Muscle of back (tissue), 13 donors: ENCODE data around the gene IDE. TPM values are rescaled to one million over a fixed set of nuclear protein-coding genes. Genes with fewer than 3 reads are reported as not detected.
"Not testable (repeated sequence)": the region's sequence is repeated elsewhere in the genome, so short reads cannot be mapped to it uniquely, and the experiment has no call there.

Source experiments
- DNase-seq, 3 donors: peaks; one replicate each; pipeline versions ENCODE4 v3.0.0 to v3.0.0-alpha.2; 2013
- long read RNA-seq, 9 donors: transcript quantifications; one replicate each; lab custom pipeline, GENCODE V29; 2026
- polyA plus RNA-seq, 10 donors: library from polyadenylated mRNA; unstranded; fragments of 120-200 nt; gene quantifications; one replicate each; pipeline ENCODE4 v1.2.1, GENCODE V29; 2013; ENCODE audit not compliant: insufficient read length in 10 of 10

Gene IDE
- 10 to 100 TPM; 10.9 to 19.7 (median 16.5) TPM for polyA plus RNA-seq
- long read RNA-seq, donor 1, full-length matches to known transcripts = 3 of 3 reads
- long read RNA-seq, donor 1, partial matches to known transcripts = 0 of 3 reads
- long read RNA-seq, donor 1, other reads (novel, unspliced or antisense) = 0 of 3 reads
- long read RNA-seq, donor 2 = 0 reads
- long read RNA-seq, donor 3 = 0 reads
- long read RNA-seq, donor 4 = 0 reads
- long read RNA-seq, donor 5, full-length matches to known transcripts = 1 of 1 reads
- long read RNA-seq, donor 5, partial matches to known transcripts = 0 of 1 reads
- long read RNA-seq, donor 5, other reads (novel, unspliced or antisense) = 0 of 1 reads
- long read RNA-seq, donor 6, full-length matches to known transcripts = 1 of 1 reads
- long read RNA-seq, donor 6, partial matches to known transcripts = 0 of 1 reads
- long read RNA-seq, donor 6, other reads (novel, unspliced or antisense) = 0 of 1 reads
- long read RNA-seq, donor 7, full-length matches to known transcripts = 1 of 1 reads
- long read RNA-seq, donor 7, partial matches to known transcripts = 0 of 1 reads
- long read RNA-seq, donor 7, other reads (novel, unspliced or antisense) = 0 of 1 reads
- long read RNA-seq, donor 8 = 0 reads
- long read RNA-seq, donor 9, full-length matches to known transcripts = 1 of 1 reads
- long read RNA-seq, donor 9, partial matches to known transcripts = 0 of 1 reads
- long read RNA-seq, donor 9, other reads (novel, unspliced or antisense) = 0 of 1 reads

- peak; percentile 78 to 96 (median 90) for DNase-seq
These were observed at the start of gene IDE for GRCh38 chr10:92573798-92574547. Gene IDE (minus strand): TSS chr10:92574093. CDS start chr10:92574019, 74 bp downstream.

GRCh38 chr10:92619368-92619767, 45.5 kb upstream of the IDE start:
- no peak for DNase-seq

GRCh38 chr10:92615515-92615914, 41.6 kb upstream of the IDE start:
- DNase-seq = no peak

DNA sequence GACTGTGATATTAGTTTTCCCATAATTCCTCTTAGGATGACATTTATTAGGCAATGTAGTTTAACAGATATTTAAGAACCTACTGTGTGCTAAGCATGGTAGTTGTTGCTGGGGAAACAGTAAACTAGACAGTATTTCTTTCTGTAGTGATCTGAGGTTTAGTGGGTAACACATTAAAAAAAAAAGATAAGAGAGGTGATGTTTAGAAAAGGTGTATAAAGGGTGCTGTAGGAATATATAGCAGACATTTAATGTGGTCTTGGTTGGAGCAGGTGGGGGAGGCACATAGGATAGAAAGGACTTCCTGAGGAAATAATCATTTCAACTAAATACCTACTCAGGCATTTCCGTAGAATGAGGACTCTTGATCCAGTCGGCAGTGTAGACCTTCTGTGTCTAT, 30.9 kb upstream of the IDE start:
- DNase-seq = no peak

GRCh38 chr10:92598321-92598720, 24.4 kb upstream of the IDE start:
- no peak for DNase-seq

- DNase-seq = no peak
These were observed 21.6 kb upstream of the IDE start for GRCh38 chr10:92595505-92595904.

- peak in 1 of 3 donors; percentile 15 for DNase-seq
These were observed 20.0 kb upstream of the IDE start for GRCh38 chr10:92593619-92594588.

DNA sequence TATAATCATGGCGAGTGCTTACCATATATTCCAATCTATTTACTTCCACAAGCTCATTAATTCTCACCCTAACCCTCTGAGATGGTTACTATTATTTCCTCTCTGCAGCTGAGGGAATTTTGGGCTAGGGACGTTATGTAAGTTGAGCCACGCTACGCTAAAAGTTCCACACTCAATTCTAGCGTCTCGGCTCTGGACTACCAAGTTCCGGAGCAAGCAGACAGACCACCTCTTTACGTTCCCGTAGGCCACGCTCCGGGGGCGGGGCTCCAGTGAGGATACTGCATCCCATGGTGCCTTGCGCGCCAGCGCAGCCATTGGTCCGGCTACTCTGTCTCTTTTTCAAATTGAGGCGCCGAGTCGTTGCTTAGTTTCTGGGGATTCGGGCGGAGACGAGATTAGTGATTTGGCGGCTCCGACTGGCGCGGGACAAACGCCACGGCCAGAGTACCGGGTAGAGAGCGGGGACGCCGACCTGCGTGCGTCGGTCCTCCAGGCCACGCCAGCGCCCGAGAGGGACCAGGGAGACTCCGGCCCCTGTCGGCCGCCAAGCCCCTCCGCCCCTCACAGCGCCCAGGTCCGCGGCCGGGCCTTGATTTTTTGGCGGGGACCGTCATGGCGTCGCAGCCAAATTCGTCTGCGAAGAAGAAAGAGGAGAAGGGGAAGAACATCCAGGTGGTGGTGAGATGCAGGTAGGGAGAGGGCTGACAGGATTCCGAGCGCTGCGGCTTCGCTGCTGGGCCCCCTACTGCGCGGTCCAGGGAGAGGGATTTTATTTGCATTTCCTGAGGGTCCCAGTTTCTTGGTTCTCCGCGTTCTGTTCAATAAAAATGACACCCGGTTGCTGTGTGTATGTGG, 19.1 kb upstream of the IDE start, which contains the start of gene KIF11:
Gene KIF11 (plus strand): TSS at position 370 of the 858 bp plus-strand sequence. CDS start 246 bp downstream, at position 616.
- peak; percentile 98 to 99 (median 98) for DNase-seq

GRCh38 chr10:92591550-92592022, 17.7 kb upstream of the IDE start:
- peak; percentile 90 to 97 (median 94) for DNase-seq

DNA sequence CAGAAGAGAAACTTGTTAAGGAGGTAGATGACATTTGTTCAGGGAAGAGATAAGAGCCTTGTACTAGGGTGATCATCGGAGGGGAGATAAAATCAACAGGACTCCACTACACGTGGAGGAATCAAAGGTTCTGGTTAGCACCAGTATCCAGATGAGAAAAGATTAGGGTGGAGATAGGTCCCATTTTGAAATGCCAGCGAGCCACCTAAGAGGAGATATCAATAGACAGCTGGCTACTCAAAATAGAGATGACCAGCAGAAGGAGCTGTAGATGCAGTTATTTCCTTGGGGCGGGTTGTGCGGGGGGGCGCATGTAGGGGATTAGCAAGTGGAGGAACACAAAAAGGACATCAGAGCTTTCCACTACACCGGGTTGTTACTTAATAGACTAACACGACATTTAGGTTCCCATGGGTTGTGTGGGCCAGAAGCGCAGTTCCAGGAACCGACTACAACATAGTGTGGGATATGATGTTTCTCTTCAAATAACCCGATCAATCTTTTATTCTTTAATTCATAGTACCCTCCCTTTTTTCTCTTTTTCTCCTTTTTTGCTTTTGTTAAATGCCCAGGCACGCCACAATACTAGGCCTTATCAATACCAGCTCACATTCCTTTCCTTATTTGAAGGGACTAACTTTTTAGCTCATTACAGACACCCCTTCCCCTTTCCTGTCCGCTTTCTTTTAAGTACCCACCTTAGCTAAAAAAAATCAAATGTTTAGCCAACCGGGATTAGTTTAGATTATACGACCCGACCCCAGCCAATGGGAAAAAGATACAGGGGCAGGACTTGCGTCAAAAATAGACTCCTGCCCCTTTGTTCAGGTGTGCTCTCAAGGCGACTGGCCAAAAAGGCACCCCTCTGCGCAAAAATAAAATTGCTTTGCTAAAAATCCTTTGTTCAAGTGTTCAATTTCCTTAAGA, 17.0 kb upstream of the IDE start:
- peak; percentile 53 to 82 (median 53) for DNase-seq

GRCh38 chr10:92582347-92582746, 8.5 kb upstream of the IDE start:
- DNase-seq = not testable (repeated sequence)

DNA sequence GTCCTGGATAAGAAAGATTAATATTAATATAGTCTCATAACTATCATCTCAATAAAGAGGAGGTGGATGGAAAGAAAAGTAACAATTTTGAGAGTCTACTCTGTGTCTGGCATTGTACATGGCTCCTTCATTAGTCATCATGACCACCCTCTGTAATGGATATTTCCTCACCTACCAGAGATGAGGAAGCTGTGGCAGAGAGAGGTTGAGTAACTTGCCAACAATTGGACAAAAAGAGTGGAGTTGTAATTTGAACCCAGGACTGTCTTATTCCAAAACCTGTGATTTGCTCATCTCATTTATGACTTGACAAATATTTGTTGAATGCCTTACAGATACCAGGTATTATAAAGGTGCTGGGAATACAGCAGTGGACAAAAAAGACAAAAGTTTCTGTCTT, 2.1 kb upstream of the IDE start:
- DNase-seq = no peak

DNA sequence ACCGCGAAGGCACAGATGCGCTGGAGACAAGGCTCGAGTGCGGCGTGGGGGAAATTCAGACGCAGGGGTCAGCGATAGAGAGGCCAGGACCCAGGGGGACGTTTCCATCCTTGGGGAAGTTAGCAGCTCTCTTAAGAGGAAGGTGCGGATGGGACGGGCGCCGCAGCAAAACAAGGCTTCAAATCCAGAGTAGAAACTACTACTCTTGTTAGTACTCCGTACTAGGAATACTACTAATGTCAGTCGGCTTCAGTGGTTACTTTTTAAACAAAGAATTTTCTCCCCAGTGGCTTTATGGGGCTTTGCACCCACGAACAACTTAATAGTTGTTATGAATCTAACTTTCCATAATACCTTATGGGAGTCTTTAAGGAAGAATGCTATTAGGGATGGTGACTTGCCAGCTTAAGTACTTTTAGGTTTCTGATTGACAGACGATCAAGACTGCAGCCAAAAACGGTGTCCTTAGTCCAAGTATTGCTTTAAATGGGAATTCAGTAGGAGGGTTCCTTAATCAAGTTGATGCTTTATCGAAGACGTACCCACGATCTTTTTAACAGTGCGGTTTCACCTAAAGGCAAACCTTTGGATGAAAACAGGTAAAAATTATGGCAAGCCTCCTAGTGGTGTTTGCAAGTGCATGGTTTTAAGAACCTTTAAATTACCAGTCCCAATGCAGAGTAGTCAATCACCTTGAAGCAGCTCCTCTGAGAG, 812 bp upstream of the IDE start:
- DNase-seq = no peak

- DNase-seq = peak in 1 of 3 donors; percentile 28
These were observed 649 bp downstream of the IDE start for GRCh38 chr10:92573091-92573797.

- no peak for DNase-seq
These were observed 1.4 kb downstream of the IDE start for GRCh38 chr10:92572362-92573090.

- DNase-seq = no peak
These were observed 2.2 kb downstream of the IDE start for GRCh38 chr10:92571649-92572048.
